HCT116 (cell line): ENCODE data around the gene TIPARP. TPM values are rescaled to one million over a fixed set of nuclear protein-coding genes. Genes with fewer than 3 reads are reported as not detected.
A peak's percentile ranks its signal among the peaks of the same experiment; 100 is the strongest.

Source experiments
- ATAC-seq: fragments of 200-7000 bp; cut with Tn5 transposase; 2 replicates; pipeline ENCODE4 v1.9.1; 2020; ENCODE audit warnings: mild to moderate bottlenecking, moderate library complexity
- BruUV-seq: library from RNA; stranded (reverse); fragments of 400-500 nt; replicated peaks from 2 replicates; lab custom pipeline; 2021; lab: Mats Ljungman, UMichigan
- CTCF ChIA-PET: fragments of 300-600 bp; sonication (Branson Sonifier 250); formaldehyde crosslinking; loops from one replicate; lab custom pipeline; 2021; ENCODE audit warnings: antibody characterized with exemption; lab: Charles Lee
- POLR2A ChIA-PET: fragments of 300-600, 350-600 bp; sonication (Branson Sonifier 250); formaldehyde crosslinking; loops from one replicate; lab custom pipeline; 2021; ENCODE audit warnings: antibody characterized with exemption; lab: Charles Lee
- RAD21 ChIA-PET, 2 experiments: fragments of 300-600 bp; sonication (Branson Sonifier 250); formaldehyde crosslinking; loops; one replicate each; lab custom pipeline; 2023; ENCODE audit warnings: low total read pairs in 2 of 2; ENCODE audit not compliant: uncharacterized antibody in 2 of 2, unreplicated experiment in 2 of 2, low non-redundant PET in 1 of 2; lab: Charles Lee
- DNase-seq: peaks from one replicate; pipeline ENCODE4 v3.0.0-alpha.2; 2010; ENCODE audit warnings: low read depth, low spot score
- H2AFZ ChIP-seq: fragments of 200-600 bp; shearing (Covaris generic), sonication (generic); 2 replicates; pipeline ENCODE4 v1.6.1; 2017; ENCODE audit warnings: low read depth, mixed run types, mixed read lengths, antibody characterized with exemption, low read length; ENCODE audit not compliant: poor library complexity, severe bottlenecking
- H3K27ac ChIP-seq: 2 replicates; pipeline ENCODE4 v1.5.1; 2012; ENCODE audit warnings: low read depth, low read length
- H3K27me3 ChIP-seq: fragments of 200-600 bp; sonication (generic); 2 replicates; pipeline ENCODE4 v1.6.1; 2016; ENCODE audit warnings: mixed run types, low read length, mixed read lengths; ENCODE audit not compliant: insufficient read depth
- H3K36me3 ChIP-seq, 2 experiments: fragments of 200-500 bp in 1 of 2; fragments of 200-600 bp in 1 of 2; sonication (Bioruptor generic) in 1 of 2; sonication (generic) in 1 of 2; 2 replicates each; pipeline versions ENCODE4 v1.5.1 to v1.6.1; 2014 to 2016; ENCODE audit warnings: low read length in 2 of 2, inconsistent platforms in 1 of 2, mixed read lengths in 1 of 2, mixed run types in 1 of 2; ENCODE audit not compliant: insufficient read depth in 2 of 2, control insufficient read depth in 1 of 2
- H3K4me1 ChIP-seq, 2 experiments: fragments of 200-600 bp in 1 of 2; sonication (generic) in 1 of 2; 2 replicates each; pipeline versions ENCODE4 v1.5.1 to v1.6.1; 2012 to 2017; ENCODE audit warnings: low read length in 2 of 2, inconsistent platforms in 1 of 2, mild to moderate bottlenecking in 1 of 2, mixed read lengths in 1 of 2, mixed run types in 1 of 2, moderate library complexity in 1 of 2; ENCODE audit not compliant: insufficient read depth in 2 of 2, control insufficient read depth in 1 of 2
- H3K4me2 ChIP-seq: fragments of 200-600 bp; sonication (generic); 2 replicates; pipeline ENCODE4 v1.6.1; 2017; ENCODE audit warnings: mixed run types, low read length, mixed read lengths
- H3K4me3 ChIP-seq, 2 experiments: fragments of 200-600 bp in 1 of 2; sonication (generic) in 1 of 2; replicated peaks in 1 of 2; 2 replicates each; pipeline ENCODE4 v1.5.1; 2011 to 2016; ENCODE audit warnings: low read length in 2 of 2, control low read depth in 1 of 2, low read depth in 1 of 2, mild to moderate bottlenecking in 1 of 2, mixed read lengths in 1 of 2, mixed run types in 1 of 2
- H3K79me2 ChIP-seq: fragments of 200-600 bp; sonication (generic); 2 replicates; pipeline ENCODE4 v1.6.1; 2017; ENCODE audit warnings: mild to moderate bottlenecking, mixed run types, low read length, moderate library complexity, mixed read lengths; ENCODE audit not compliant: insufficient read depth
- H3K9ac ChIP-seq: fragments of 200-600 bp; sonication (generic); 2 replicates; pipeline ENCODE4 v1.6.1; 2016; ENCODE audit warnings: low read length, mixed read lengths
- H3K9me2 ChIP-seq: fragments of 200-600 bp; sonication (generic), shearing (Covaris generic); 2 replicates; pipeline ENCODE4 v1.6.1; 2017; ENCODE audit warnings: mixed run types, mild to moderate bottlenecking, moderate library complexity; ENCODE audit not compliant: insufficient read depth
- H3K9me3 ChIP-seq, 2 experiments: fragments of 200-500 bp in 1 of 2; fragments of 200-600 bp in 1 of 2; sonication (Bioruptor generic) in 1 of 2; sonication (generic) in 1 of 2; 2 replicates each; pipeline ENCODE4 v1.6.1; 2014 to 2017; ENCODE audit warnings: low read length in 2 of 2, mixed read lengths in 2 of 2, inconsistent platforms in 1 of 2, low read depth in 1 of 2, mild to moderate bottlenecking in 1 of 2, mixed run types in 1 of 2, moderate library complexity in 1 of 2; ENCODE audit not compliant: control insufficient read depth in 1 of 2, insufficient read depth in 1 of 2
- H4K20me1 ChIP-seq: fragments of 200-600 bp; sonication (generic), shearing (Covaris generic); 2 replicates; pipeline ENCODE4 v1.6.1; 2017; ENCODE audit warnings: mixed run types, mild to moderate bottlenecking, moderate library complexity; ENCODE audit not compliant: insufficient read depth
- EGR1 ChIP-seq: IDR thresholded peaks from 2 replicates; pipeline ENCODE4 v1.6.1; 2012; ENCODE audit warnings: low read depth
- EZH2 ChIP-seq: fragments of 200-600 bp; sonication (generic); IDR thresholded peaks from 2 replicates; pipeline ENCODE4 v1.6.1; 2017; ENCODE audit warnings: antibody characterized with exemption, mixed run types
- TCF7L2 ChIP-seq: IDR thresholded peaks from 2 replicates; pipeline ENCODE4 v1.7.0; 2011; ENCODE audit warnings: borderline replicate concordance, inconsistent platforms; ENCODE audit not compliant: insufficient read depth, insufficient read length; ENCODE audit errors: extremely low read depth
- ZNF274 ChIP-seq: fragments of 200-500 bp; sonication (Bioruptor generic); IDR thresholded peaks from 2 replicates; pipeline ENCODE4 v1.6.1; 2014; ENCODE audit warnings: mild to moderate bottlenecking, low read depth, low read length, inconsistent platforms
- intact Hi-C: fragments of 100-400 bp; cut with micrococcal nuclease; formaldehyde crosslinking; loops from 2 replicates; pipeline ENCODE4 v1.10.0; 2022
- total RNA-seq: library from RNA; stranded (reverse); gene quantifications from one replicate; pipeline ENCODE4 v1.2.1, GENCODE V29; 2021; ENCODE audit not compliant: unreplicated experiment
- TF ChIP-seq, protein P1 (sequence below): IDR thresholded peaks from 2 replicates; pipeline ENCODE4 v1.6.1; 2011; ENCODE audit warnings: mild to moderate bottlenecking, low read length, moderate library complexity; ENCODE audit not compliant: insufficient replicate concordance; ENCODE audit errors: extremely low read depth
- TF ChIP-seq, protein P2 (sequence below): IDR thresholded peaks from 2 replicates; pipeline ENCODE4 v1.6.1; 2012; ENCODE audit warnings: low read depth
- TF ChIP-seq, protein P3 (sequence below): IDR thresholded peaks from 2 replicates; pipeline ENCODE4 v1.6.1; 2012
- TF ChIP-seq, protein P4 (sequence below), 3 experiments: fragments of 200-600 bp in 1 of 3; sonication (generic) in 1 of 3; IDR thresholded peaks in 2 of 3; conservative IDR thresholded peaks in 1 of 3; 2 replicates each; pipeline ENCODE4 v1.5.1; 2012 to 2017; ENCODE audit warnings: low read depth in 2 of 3, low read length in 2 of 3, antibody characterized with exemption in 1 of 3, borderline replicate concordance in 1 of 3, control low read depth in 1 of 3, mild to moderate bottlenecking in 1 of 3, mixed read lengths in 1 of 3, mixed run types in 1 of 3, moderate library complexity in 1 of 3; ENCODE audit not compliant: insufficient read depth in 1 of 3
- TF ChIP-seq, protein P5 (sequence below): IDR thresholded peaks from 2 replicates; pipeline ENCODE4 v1.6.1; 2012

The TIPARP gene
- total RNA-seq, 1 experiment from 2014 or later = 51.3 TPM

DNA sequence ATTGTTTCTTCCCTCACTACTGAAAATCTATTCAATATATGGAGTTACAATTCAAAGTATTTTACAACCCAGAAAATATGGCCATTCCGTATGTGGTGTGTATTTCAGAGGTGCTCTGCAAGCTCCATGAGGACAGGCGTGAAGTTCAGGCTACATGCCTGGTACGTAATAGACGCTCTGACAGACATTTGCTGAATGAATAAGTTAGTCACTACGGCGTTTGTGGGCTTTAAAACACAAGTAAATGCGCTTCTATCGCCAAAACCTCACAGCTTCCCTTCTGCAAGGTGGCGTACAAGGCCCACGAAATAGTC lies 701 bp upstream of the TIPARP start (continued):
- TF ChIP-seq, protein P1, sequence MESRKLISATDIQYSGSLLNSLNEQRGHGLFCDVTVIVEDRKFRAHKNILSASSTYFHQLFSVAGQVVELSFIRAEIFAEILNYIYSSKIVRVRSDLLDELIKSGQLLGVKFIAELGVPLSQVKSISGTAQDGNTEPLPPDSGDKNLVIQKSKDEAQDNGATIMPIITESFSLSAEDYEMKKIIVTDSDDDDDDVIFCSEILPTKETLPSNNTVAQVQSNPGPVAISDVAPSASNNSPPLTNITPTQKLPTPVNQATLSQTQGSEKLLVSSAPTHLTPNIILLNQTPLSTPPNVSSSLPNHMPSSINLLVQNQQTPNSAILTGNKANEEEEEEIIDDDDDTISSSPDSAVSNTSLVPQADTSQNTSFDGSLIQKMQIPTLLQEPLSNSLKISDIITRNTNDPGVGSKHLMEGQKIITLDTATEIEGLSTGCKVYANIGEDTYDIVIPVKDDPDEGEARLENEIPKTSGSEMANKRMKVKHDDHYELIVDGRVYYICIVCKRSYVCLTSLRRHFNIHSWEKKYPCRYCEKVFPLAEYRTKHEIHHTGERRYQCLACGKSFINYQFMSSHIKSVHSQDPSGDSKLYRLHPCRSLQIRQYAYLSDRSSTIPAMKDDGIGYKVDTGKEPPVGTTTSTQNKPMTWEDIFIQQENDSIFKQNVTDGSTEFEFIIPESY = no peak

DNA sequence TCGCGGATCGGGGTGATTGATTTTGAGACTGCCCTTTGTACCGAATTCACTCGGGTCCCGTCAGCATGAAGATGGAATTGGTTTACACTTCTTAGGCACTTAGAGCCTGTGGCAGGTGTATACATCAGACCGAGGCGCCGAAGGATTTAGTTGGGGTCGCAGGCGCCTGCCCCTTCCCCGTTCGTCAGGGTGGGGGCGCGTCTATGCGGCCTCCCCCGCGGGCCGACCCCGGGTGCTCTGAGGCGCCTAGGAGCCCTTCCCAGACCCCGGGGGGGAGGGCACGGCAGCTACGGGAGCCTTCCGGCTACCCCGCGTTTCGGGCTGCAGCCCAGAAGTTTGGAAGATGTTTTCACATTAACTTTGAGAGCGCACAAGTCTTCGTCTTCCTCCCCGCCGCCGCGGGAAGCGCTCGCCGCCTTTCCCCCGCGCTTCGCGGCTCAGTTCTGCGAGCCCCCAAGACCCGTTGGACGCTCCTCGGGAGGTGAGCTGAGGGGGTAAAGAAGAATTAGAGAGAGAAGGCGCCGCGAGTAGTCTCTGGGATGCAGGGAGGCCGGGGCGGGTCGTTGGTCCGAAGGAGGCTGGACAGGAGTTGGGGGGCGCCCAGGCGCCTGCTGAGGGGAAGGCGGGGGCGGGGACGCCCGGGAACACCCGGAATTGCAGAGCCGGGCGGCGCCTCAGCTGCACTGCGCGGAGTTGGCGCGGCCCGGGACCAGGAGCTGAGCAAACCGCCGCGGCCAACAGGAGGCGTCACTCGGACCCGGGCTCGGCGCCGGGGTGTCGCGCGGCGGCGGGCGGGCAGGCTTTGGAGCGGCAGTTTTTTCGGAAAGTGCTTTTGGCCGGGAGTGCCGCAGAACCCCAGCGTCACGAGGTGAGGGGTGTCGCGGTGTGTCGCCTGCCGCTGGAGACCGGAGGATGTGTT lies 780 bp downstream of the TIPARP start:
- ChIA-PET POLR2A (interaction anchor here (0.9 to 2.3 kb wide), 5 partner anchors 13 to 453 kb away, joined by 3 to 11 read pairs (median 3); partner anchors contain the start of gene SSR3), RAD21 (interaction anchor here in 1 of 2 experiments (2.5 kb wide), 1 partner anchor 407 kb away, joined by 6 read pairs; no protein-coding TSS in a partner anchor), CTCF (interaction anchor here (0.6 to 1.6 kb wide), 4 partner anchors 77 to 456 kb away, joined by 3 to 5 read pairs (median 3); no protein-coding TSS in a partner anchor)
- Histone ChIP-seq H3K4me2 (peak overlapping the region; percentile 88), H3K4me1 (peaks cover 12 to 19% of the 10 kb centered on the region in 2 experiments), H3K4me3 (peak overlapping the region; percentile 70 to 89), H3K9ac (peak overlapping the region; percentile 88), H4K20me1 (peaks cover 38% of the 10 kb centered on the region), H3K27me3 (no peaks in the 10 kb centered on the region), H3K27ac (peak overlapping the region; percentile 83), H3K79me2 (peaks cover 58% of the 10 kb centered on the region), H3K36me3 (peaks cover 21 to 27% of the 10 kb centered on the region in 2 experiments; a peak in 3 of 4 replicates), H3K9me2 (no peaks in the 10 kb centered on the region), H3K9me3 (no peaks in the 10 kb centered on the region), H2AFZ (no peak overlapping the region)
- intact Hi-C loops = loop anchor here (1.0 to 5.0 kb wide), 8 partner anchors 120 to 633 kb away; partner anchors contain the start of gene SSR3
- peak; percentile 37 for ATAC-seq
- no TSS peak for BruUV-seq
- no peak for DNase-seq
- TF ChIP-seq ZNF274 = no peak
- TF ChIP-seq, protein P1 = no peak
- no peak for TF ChIP-seq EZH2
- TF ChIP-seq, protein P2, sequence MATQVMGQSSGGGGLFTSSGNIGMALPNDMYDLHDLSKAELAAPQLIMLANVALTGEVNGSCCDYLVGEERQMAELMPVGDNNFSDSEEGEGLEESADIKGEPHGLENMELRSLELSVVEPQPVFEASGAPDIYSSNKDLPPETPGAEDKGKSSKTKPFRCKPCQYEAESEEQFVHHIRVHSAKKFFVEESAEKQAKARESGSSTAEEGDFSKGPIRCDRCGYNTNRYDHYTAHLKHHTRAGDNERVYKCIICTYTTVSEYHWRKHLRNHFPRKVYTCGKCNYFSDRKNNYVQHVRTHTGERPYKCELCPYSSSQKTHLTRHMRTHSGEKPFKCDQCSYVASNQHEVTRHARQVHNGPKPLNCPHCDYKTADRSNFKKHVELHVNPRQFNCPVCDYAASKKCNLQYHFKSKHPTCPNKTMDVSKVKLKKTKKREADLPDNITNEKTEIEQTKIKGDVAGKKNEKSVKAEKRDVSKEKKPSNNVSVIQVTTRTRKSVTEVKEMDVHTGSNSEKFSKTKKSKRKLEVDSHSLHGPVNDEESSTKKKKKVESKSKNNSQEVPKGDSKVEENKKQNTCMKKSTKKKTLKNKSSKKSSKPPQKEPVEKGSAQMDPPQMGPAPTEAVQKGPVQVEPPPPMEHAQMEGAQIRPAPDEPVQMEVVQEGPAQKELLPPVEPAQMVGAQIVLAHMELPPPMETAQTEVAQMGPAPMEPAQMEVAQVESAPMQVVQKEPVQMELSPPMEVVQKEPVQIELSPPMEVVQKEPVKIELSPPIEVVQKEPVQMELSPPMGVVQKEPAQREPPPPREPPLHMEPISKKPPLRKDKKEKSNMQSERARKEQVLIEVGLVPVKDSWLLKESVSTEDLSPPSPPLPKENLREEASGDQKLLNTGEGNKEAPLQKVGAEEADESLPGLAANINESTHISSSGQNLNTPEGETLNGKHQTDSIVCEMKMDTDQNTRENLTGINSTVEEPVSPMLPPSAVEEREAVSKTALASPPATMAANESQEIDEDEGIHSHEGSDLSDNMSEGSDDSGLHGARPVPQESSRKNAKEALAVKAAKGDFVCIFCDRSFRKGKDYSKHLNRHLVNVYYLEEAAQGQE = no peak
- TF ChIP-seq TCF7L2 = peak; percentile 52
- TF ChIP-seq, protein P3, sequence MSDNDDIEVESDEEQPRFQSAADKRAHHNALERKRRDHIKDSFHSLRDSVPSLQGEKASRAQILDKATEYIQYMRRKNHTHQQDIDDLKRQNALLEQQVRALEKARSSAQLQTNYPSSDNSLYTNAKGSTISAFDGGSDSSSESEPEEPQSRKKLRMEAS = peak; percentile 12; the same call in 1 of the 2 replicates
- TF ChIP-seq, protein P4, sequence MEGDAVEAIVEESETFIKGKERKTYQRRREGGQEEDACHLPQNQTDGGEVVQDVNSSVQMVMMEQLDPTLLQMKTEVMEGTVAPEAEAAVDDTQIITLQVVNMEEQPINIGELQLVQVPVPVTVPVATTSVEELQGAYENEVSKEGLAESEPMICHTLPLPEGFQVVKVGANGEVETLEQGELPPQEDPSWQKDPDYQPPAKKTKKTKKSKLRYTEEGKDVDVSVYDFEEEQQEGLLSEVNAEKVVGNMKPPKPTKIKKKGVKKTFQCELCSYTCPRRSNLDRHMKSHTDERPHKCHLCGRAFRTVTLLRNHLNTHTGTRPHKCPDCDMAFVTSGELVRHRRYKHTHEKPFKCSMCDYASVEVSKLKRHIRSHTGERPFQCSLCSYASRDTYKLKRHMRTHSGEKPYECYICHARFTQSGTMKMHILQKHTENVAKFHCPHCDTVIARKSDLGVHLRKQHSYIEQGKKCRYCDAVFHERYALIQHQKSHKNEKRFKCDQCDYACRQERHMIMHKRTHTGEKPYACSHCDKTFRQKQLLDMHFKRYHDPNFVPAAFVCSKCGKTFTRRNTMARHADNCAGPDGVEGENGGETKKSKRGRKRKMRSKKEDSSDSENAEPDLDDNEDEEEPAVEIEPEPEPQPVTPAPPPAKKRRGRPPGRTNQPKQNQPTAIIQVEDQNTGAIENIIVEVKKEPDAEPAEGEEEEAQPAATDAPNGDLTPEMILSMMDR (IDR thresholded peaks at IDR 0.05 in 2 of 3, conservative IDR thresholded peaks at IDR 0.05 in 1 of 3; ENCODE audit: borderline replicate concordance in 1 of 3, insufficient read depth in 1 of 3, low read depth in 2 of 3, low read length in 2 of 3) = peak; percentile 28 to 56 (median 45); a peak in 4 of 6 replicates
- peak; percentile 80 for TF ChIP-seq EGR1
- TF ChIP-seq, protein P5, sequence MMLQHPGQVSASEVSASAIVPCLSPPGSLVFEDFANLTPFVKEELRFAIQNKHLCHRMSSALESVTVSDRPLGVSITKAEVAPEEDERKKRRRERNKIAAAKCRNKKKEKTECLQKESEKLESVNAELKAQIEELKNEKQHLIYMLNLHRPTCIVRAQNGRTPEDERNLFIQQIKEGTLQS = no peak
